SW 1271 (cell line): ENCODE results near the gene ZFHX3.

Source experiments
- DNase-seq, 2 experiments: peaks; one replicate each; lab custom pipeline; 2025; lab: John Stamatoyannopoulos, UW

Gene ZFHX3

DNA sequence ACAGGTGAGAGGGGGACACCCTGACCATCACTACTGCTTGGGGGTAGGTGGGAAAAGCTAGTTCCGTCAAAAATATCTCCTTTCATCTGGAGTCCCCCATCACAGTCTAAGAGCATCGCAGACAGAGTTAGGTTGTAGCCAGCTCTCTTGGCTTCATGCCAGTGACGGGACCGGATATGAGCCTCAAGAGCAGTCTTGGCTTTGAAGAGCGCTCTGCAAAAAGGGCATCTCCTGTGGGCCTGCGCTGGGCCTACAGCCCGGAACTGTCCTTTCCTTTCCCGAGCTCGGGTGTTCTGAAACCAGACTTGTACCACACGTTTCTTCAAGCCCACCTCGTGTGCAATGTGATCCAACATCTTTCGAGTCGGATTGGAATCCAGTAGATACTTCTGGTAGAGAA, 253.6 kb downstream of the ZFHX3 start:
- DNase-seq: no peak

DNA sequence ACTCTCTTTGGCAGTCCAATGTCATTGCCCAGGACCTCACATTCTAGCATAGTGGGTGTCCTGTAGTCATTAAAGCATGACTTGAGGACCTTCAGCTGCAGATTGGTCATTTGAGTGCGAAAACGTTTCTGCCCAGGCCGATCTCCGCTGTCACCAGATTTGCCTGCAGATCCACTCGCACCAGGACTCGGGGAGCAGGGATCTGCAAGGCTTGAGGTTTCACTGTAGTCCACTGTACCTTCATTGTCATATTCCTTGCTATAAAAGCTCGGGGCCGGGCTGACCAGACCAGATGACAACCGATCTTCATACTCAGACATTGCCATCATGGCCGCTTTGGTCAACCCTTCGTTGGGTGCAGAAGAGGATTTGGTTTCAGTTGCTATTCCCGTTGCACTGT, 254.2 kb downstream of the ZFHX3 start:
- DNase-seq: no peak

DNA sequence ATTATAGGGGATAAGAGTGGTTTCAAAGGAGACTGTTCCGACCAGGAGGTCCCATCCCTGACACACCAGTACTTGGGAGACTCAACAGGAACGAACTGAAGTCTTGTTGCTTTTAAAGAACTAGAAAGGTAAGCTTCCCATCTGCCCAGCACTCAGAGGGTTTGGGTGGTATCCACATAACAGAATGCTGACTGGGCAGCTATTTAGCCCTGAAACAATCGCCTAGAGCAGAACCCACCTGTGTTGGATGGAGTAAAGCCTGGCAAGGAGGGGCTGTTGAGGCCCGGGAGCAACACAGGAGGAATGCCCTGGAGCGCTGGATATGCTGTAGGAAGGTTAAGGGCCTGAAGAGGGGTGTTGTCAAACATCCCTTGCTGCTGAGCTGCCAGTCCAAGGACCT, 254.9 kb downstream of the ZFHX3 start:
- DNase-seq: no peak

DNA sequence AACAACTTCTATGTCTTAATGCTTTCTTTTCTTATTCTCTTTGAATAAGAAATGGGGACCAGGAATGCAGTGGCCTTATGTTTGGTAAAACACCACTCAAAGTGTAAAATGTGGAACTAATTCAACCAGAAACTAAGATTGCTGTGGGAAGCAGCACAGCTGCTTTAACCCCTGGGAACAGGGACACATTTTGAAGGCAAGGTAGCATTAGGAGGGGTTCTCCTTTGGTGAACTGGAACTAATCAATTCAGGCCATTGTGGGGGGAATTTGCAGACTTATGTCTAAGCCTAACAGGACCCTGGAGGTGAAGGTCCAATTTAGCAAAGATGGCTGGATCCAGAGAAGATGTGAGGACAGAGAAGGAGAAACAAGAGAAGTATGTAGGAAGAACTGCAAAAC, 256.1 kb downstream of the ZFHX3 start:
- DNase-seq: no peak

DNA sequence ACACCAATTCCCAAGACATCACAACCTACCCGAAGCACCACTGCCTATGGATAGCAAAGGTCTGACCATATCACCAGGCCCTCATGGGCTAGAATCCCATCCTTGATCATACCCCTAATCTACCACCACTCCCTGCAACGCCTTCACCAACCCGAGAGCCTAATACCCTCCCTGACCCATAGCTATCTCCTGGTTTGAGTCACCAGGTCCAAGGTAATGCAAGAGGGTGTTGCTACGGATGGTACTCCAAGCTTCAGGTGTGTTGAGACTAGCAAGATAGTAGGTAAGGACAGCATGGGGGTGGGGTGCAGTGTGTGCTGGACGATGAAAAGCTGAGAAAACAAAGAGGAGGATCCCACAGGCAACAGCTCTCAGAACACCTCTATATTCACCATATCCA, 258.0 kb downstream of the ZFHX3 start:
- no peak for DNase-seq

DNA sequence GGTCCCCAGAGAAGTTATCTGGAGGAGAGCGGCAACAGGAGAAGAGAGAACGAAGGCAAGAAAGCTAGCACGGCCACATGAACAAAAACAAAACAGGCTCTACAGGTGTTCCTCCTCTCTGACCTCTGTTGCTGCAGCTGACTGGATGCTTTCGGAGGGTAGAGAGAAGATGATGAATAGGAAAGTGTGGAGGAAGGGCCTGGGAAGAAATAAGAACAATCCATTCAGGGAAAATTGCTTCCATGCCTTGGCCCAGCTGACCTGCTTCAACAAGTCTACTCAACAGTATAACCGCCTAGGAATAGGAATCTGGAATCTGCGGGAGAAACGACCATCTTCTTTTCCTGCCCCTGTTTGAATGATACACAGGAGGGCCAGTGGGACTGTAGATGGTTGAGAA, 258.5 kb downstream of the ZFHX3 start:
- no peak for DNase-seq

DNA sequence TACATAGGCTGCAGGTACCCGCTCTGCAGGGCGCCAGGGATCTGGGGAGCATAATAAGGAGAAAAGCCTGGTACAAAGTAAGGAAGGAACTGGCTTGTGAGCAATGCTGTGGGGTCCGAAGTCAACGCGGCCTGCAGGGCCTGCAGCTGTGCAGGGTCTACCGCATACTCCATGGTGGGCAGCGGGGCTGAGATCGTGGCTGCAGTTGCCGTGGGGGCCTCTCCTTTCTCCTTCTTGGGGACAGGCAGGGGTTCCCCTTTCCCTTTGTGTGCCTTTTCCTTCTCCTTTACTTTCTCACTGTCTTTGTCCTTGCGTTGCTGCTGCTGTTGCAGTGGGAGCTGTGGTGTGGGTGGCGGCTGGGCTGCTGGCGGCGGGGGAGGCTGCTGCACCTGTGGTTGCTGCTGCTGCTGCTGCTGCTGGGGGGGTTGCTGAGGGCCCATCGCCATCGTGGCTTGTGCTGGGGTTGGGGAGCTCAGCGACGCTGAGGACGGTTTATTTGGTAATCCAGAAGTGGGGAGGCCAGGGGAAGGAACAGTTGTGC, 259.6 kb downstream of the ZFHX3 start:
- no peak for DNase-seq

DNA sequence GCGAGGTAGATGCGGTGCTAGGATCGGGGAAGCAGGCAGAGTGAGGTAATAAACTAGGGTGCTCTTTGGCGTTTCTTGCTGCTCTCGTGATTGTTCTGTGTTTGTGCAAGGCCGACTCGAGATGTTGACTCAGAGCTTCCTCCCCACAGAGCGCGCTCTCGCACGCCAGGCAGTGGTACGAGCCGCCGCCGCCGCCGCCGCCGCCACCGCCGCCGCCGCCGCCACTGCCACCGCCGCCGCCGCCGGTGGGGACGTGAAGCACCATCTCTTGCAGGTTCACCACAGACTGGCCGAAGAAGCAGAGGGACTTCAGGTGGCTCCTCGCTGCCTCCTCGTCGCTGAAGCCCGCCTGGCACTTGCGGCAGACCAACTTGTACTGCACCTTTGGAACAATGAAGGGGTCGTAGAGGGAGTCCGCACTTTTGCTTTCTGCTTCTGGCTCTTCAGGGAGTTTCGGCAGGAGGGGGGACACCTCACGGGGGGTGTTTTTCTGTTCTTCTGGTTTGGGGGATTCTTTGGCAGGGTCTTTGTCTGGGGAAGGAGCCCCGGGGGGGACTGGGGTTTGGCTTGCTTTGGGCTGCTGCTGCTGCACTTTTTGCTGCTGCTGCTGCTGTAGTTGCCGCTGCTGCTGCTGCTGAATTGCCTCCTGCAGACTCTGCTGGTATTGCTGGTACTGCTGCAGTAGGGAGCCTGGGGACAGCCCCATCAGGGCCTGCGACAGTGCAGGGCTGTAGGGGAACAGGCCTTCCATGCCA, 260.2 kb downstream of the ZFHX3 start:
- DNase-seq: no peak

DNA sequence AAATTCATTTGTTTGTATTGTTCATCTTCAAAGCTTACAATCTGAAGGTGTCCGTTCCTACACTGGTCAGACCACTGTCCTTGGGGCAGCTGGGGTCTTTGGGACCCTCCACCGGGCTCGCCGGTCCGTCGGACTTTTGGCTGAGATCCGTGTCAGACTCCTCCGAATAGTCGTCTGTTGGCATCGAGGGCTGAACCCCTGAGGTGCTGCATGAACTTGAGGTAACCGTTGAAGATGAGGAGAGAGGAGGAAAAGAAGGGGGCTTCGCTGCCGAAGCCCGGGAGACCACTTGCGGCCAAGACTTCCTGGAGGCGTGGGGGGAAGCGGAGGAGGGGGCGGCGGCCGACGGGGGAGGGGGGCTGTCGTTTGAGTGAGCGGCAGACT, 260.8 kb downstream of the ZFHX3 start:
- no peak for DNase-seq

DNA sequence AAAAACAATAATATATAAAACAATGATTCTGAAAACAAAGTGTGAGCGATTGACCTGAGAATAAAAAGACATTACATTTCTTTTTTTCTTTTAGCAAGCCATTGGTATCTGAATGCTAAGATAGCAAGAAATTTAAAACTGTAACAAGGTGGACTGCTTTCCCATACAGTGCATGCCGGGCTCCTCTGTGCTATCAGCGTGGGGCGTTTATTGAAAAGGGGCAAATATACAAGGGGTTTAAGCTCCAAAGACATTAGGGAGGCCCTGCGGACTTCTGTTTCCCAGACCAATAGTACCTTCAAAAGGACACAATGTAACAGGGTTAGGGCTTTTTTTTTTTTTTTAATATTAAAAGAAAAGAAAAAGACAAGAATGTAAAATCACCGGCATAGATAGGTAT, 261.3 kb downstream of the ZFHX3 start:
- no peak for DNase-seq

DNA sequence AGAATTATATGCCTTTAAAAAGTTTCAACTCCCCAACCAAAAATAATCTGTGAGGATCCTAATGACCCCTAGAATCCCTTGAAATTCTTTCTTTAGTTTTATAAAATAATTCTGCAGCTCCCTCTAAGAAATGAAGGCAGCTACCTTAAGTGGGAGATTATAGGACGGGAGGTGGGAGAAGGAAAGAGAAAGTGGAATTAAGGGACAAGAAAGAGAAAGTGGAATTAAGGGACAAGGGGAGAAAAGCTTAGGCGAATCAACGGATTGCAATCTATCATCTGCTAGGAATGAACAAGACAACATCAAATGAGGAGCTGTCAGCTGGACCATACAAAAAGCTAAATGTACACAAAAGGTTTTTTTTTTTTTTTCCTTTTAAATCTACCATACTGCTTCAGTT, 262.0 kb downstream of the ZFHX3 start:
- DNase-seq: no peak

DNA sequence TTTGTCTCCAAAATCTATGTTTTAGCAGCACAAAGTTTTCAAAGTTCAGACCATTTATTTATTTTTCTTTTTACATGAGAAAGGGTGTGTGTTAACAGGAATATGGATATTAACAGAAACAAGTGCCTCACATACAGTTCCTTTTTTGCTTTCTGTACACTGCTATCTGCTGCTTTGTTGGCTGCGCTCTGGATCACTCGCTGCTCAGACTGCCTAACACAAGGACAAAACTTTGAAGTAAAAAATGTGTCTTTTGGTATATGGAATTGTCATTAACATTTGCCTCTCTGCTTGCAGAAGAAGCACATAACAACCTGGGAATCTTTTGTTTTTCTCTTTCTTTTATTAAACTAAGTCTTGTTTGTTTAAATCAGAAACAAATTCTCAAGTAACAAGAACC, 262.8 kb downstream of the ZFHX3 start:
- no peak for DNase-seq

DNA sequence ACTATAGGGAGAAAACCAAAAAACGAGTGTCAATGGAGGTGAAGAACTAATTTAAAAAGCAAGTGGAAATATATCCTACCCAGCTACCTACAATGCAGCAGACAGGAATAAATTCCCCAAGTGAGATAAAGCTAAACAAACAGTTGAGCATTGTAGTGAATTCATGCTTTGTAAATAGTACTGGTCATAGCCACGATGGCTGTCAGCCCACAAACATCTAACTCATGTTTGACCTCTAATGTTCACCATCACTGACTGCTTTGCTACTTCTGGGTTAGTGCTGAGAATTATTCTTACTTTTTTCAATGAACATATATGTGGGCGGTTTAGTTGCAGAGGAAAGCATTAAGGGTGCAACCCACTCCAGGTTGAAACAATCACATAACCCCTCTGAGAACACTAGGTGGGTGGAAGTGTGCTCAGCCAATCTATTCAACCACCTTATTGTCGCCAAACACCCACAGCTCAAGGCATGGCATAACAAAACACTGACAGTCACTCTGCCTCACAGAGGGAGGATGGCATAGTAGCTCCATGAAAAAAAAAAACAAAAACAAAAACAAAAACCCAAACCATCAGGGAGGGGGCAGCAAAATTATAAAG, 264.1 kb downstream of the ZFHX3 start:
- DNase-seq: no peak

DNA sequence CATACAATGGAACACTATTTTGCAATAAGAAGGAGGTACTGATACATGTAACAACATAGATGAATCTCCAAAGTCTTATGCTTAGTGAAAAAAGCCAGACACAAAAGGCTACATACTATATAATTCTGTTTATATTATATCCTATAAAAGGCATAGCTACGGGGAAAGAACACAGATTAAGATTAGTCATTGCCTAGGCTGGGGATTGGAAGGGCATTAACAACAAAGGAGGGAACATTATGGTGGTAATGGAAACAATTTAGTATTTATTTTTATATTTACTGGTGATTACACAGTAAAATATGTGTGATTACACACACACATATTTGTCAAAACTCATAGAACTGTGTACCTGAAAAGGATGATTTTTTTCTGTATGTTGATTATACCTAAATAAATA, 278.1 kb downstream of the ZFHX3 start:
- DNase-seq: no peak

DNA sequence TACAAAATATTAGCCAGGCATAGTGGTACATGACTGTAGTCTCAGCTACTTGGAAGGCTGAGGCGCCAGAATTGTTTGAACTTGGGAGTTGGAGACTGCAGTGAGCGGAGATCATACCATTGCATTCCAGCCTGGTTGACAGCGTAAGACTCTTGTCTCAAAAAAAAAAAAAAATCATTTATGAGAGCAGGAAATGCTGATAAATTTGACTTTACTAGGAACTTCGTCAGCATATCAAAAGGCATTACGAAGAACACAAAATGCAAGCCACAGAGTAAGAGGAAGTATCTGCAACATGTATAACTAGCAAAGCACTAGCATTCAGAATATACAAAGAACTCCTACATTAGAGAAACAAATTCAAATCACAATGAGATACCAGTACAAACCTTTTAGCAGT, 279.3 kb downstream of the ZFHX3 start:
- no peak for DNase-seq

DNA sequence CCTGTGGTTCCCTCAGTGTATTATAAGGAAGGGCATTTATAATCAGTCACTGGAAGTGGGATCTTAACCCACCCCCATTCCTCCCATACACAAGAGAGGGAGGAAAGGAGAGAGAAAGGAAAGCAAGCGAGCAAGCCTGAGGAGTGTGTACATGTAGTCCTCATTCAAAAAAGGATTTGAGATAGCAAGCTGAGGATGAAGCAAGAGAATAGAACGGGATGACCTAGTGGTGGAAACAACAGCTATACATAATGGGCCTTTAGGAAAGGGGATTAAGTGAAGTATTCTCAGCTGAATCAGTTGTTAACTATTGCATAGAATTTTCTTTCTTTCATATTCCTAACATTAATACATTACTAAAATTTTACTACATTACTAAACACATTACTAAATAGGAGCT, 281.4 kb downstream of the ZFHX3 start:
- no peak for DNase-seq

DNA sequence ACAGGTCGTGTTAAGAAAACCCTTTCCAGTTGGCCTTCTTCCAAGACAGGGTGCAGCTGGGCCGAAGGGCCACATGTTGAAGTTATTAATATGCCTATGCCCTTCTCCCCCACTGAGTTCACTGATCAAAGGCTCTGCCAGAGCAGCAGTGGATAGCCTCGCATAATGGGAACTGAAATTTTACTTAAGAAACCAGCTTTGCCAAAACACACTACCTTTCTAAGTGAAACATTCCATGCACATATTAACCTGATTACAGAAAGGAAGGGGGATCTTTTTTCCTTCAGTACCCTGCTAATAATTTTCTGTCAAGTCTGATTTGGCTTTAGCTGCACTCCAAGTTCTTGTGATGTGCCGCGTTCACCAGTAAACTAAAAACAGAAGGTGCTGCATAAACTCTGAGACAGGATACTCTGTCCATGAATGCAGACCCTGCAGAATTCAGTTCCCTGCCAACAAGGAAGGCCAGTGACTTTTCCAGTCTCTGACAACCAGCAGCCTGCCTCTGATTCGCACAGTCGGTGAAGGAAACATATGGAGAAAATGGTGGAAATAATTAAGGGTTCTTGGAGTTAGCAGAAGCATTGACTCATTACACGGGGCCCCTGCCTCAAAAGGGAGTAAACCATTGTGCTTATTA, 283.8 kb downstream of the ZFHX3 start:
- no peak for DNase-seq

DNA sequence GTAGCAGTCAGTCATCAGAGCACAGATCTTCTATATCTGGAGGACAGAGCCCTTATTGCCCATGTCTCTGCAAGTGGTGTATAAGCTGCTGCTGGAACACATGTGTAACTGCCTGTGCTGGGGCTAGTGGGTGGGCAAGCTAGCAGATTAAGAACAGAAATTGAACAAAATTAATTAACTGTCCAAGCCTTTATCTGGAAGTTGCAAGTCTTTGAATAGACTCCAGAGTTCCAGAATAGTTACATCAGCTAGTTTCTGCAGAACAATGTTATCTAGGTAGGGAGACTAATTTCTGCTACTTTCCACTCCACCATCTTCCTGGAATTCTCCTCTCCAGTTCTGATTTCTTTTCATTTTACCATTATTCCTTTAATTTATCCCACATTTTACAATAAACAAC, 287.3 kb downstream of the ZFHX3 start:
- DNase-seq: no peak

DNA sequence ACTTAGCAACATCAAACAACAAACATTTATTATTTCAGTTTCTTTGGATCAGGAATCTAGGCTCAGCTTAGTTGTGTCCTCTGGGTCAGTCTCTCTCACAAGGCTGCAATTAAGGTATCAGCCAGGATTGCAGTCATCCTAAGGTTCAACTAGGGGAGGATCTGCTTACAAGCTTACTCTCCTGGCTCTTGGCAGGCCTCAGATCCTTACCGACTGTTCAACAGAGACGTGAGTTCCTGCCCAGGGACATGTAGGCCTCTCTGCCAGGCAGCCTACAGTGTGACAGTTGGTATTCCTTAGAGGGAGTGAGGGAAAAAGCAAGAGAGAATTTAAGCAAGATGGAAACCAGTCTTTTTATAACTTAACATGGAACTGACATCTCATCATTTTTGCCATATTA, 294.0 kb downstream of the ZFHX3 start:
- no peak for DNase-seq

DNA sequence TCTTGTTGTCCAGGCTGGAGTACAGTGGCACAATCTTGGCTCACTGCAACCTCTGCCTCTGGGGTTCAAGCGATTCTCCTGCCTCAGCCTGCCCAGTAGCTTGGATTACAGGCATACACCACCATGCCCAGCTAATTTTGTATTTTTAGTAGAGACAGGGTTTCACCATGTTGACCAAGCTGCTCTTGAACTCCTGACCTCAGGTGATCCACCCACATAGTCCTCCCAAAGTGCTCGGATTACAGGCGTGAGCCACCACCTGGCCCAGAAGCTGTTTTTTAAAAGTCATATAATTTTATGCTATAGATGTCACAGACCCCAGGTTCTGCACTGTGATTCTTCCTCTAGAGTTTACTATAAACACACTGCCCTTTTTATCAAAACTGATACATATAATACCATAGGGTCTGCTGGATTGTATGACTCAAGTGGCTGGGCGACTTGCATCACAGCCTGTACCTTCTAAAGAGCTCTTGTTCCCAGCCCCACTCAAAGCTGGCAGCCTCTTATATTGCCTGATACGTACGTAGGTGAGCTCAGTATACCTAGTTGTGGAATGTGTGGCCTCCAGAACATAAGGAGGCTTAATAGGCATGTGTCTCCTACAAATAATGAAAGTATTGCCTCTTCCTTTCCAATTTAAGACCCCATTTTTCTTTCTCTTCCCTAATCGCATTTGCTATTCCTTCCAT, 295.8 kb downstream of the ZFHX3 start:
- no peak for DNase-seq

DNA sequence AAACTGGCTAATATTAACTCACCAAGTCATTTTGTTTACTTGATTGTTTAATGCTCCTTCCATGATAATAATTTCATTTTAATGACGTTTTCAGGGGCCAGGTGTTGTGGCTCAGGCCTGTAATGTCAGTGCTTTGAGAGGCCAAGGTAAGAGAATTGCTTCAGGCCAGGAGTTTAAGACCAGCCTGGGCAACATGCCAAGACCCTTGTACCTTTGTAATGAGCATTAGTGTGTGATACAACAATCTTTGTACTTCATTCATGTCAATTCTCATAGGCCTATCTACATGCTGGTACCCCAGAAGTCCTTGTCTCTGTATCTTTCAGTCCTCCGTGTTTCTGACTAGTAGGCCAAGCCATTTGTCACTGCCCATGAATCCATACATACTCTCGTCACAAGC, 296.9 kb downstream of the ZFHX3 start:
- DNase-seq: no peak

DNA sequence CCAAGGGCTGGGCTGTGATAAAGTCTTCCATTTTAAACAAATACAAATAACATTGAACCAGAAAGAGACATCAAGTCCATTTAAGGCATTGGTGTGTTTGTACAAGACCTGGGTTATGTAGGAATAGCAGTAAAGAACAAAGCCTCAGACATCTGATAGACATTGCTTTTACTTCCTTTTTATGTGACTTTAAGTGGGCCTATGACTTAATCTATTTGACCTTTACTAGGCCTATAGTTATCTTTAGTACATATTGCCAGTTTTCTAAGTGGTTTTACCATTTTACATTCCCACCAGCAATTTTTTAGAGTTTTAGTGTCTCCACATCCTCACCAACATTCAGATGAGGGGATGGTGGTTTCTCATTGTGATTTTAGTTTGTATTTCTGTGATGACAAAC, 298.8 kb downstream of the ZFHX3 start:
- no peak for DNase-seq
